HS-5 (cell line): ENCODE results near the gene PER3.
"Not testable (repeated sequence)": the region's sequence is repeated elsewhere in the genome, so short reads cannot be mapped to it uniquely, and the experiment has no call there.

ENCODE experiments used
- DNase-seq: peaks from one replicate; pipeline ENCODE4 v3.0.0-alpha.2; 2012; ENCODE audit warnings: low read depth

PER3 gene

GRCh38 chr1:7780976-7781375 lies 3.1 kb upstream of the PER3 start:
- DNase-seq = no peak

- DNase-seq = no peak
Measured at GRCh38 chr1:7781501-7781900, 2.6 kb upstream of the PER3 start.

- no peak for DNase-seq
Measured at GRCh38 chr1:7781923-7782495, 2.1 kb upstream of the PER3 start.

GRCh38 chr1:7783178-7783711 lies 846 bp upstream of the PER3 start:
- no peak for DNase-seq

- no peak for DNase-seq
Measured at GRCh38 chr1:7784492-7785071, 491 bp downstream of the PER3 start.

GRCh38 chr1:7785108-7785507 lies 1.0 kb downstream of the PER3 start:
- no peak for DNase-seq

- no peak for DNase-seq
Measured at GRCh38 chr1:7786795-7787194, 2.7 kb downstream of the PER3 start.

- DNase-seq = no peak
Measured at GRCh38 chr1:7789828-7790227, 5.7 kb downstream of the PER3 start.

- DNase-seq = not testable (repeated sequence)
Measured at GRCh38 chr1:7791027-7791426, 6.9 kb downstream of the PER3 start.

- DNase-seq = no peak
Measured at GRCh38 chr1:7795406-7795805, 11.3 kb downstream of the PER3 start.

GRCh38 chr1:7805460-7805859 lies 21.4 kb downstream of the PER3 start:
- DNase-seq = no peak

- no peak for DNase-seq
Measured at GRCh38 chr1:7808253-7808844, 24.3 kb downstream of the PER3 start.

GRCh38 chr1:7809742-7810141 lies 25.7 kb downstream of the PER3 start:
- DNase-seq = no peak

GRCh38 chr1:7810395-7810794 lies 26.3 kb downstream of the PER3 start:
- DNase-seq = peak; percentile 77

GRCh38 chr1:7811476-7811875 lies 27.4 kb downstream of the PER3 start:
- DNase-seq = no peak

- DNase-seq = no peak
Measured at GRCh38 chr1:7813677-7814373, 29.7 kb downstream of the PER3 start.

GRCh38 chr1:7821282-7821681 lies 37.2 kb downstream of the PER3 start:
- no peak for DNase-seq

- DNase-seq = no peak
Measured at GRCh38 chr1:7824701-7825100, 40.6 kb downstream of the PER3 start.

GRCh38 chr1:7826363-7826762 lies 42.3 kb downstream of the PER3 start:
- no peak for DNase-seq

GRCh38 chr1:7827126-7827955 lies 43.2 kb downstream of the PER3 start:
- DNase-seq = no peak

- DNase-seq = no peak
Measured at GRCh38 chr1:7831458-7831857, 47.4 kb downstream of the PER3 start.

- DNase-seq = no peak
Measured at GRCh38 chr1:7833035-7833434, 48.9 kb downstream of the PER3 start.
